ENCODE results near the gene RETREG2.

- no peak for TF ChIP-seq POLR2A (IDR thresholded peaks at IDR 0.05)
- no peak for TF ChIP-seq CTCF (IDR thresholded peaks at IDR 0.05)
Measured at GRCh38 chr2:219218217-219218731, 40.2 kb downstream of the RETREG2 start.

All from right lobe of liver (tissue), 4 donors.